OCI-LY3 (cell line): ENCODE measurements around the gene CMTR1.

Experiments
- EZH2phosphoT487 ChIP-seq: fragments of 200-600 bp; shearing (Covaris generic); IDR thresholded peaks from 2 replicates; pipeline ENCODE4 v1.6.1; 2018; ENCODE audit warnings: antibody characterized with exemption, mixed run types, low read depth
- TF ChIP-seq, protein P1 (sequence below): fragments of 200-600, 300-600 bp; sonication (generic); IDR thresholded peaks from 2 replicates; pipeline ENCODE4 v1.5.1; 2014; ENCODE audit warnings: antibody characterized with exemption, low read length, low read depth

DNA sequence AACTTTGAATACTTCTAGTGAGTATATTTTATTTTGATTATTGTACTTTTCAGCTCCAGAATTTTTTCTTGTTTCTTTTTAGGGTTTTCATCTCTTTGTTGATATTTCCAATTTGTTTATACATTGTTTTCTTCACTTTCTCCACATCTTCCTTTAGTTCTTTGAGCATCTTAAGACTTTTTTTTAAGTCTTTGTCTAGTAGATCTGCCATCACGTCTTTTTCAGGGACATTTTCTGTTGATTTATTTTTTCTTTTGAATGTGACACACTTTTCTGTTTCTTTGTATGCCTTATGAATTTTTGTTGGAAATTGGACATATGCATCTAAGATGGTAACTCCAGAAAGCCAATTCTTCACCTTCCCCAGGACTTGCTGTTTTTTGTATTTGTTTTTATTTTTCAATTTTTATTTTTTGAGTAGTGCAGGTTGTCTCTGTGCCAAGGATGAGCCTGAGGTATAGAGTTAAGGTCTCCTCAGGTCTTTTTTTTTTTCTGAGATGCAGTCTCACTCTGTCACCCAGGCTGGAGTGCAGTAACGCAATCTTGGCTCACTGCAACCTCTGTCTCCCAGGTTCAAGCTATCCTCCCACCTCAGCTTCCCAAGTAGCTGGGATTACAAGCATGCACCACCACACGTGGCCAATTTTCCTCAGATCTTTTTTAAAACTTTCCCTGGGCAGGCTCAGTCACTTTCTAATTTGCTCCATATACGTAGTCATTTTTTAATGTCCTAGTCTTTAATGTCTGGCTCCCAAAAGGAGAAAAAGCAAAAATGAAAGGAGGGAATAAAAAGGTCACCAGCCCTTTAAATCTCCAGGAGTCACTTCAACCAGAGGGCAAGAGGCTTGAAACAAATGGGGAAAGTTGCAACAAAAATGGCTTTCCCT is 6.7 kb upstream of the CMTR1 start:
- TF ChIP-seq, protein P1, sequence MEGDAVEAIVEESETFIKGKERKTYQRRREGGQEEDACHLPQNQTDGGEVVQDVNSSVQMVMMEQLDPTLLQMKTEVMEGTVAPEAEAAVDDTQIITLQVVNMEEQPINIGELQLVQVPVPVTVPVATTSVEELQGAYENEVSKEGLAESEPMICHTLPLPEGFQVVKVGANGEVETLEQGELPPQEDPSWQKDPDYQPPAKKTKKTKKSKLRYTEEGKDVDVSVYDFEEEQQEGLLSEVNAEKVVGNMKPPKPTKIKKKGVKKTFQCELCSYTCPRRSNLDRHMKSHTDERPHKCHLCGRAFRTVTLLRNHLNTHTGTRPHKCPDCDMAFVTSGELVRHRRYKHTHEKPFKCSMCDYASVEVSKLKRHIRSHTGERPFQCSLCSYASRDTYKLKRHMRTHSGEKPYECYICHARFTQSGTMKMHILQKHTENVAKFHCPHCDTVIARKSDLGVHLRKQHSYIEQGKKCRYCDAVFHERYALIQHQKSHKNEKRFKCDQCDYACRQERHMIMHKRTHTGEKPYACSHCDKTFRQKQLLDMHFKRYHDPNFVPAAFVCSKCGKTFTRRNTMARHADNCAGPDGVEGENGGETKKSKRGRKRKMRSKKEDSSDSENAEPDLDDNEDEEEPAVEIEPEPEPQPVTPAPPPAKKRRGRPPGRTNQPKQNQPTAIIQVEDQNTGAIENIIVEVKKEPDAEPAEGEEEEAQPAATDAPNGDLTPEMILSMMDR = no peak
- no peak for TF ChIP-seq EZH2phosphoT487
